H9 (cell line): Measurements from ENCODE around the gene VTCN1. TPM values are rescaled to one million over a fixed set of nuclear protein-coding genes. Genes with fewer than 3 reads are reported as not detected.

ENCODE experiments used
- DNase-seq: peaks from one replicate; pipeline ENCODE4 v3.0.0-alpha.2; 2017
- H2AFZ ChIP-seq: one replicate; pipeline ENCODE4 v1.6.1; 2013; ENCODE audit warnings: mild to moderate bottlenecking, low read length, control low read depth, moderate library complexity
- H2AK5ac ChIP-seq: 2 replicates; pipeline ENCODE4 v1.6.1; 2013; ENCODE audit warnings: low read length, control low read depth, mixed read lengths; ENCODE audit not compliant: insufficient read length
- H2BK120ac ChIP-seq: one replicate; pipeline ENCODE4 v1.6.1; 2013; ENCODE audit warnings: low read depth, mild to moderate bottlenecking, low read length, control low read depth, inconsistent platforms; ENCODE audit not compliant: poor library complexity, severe bottlenecking
- H2BK12ac ChIP-seq: 2 replicates; pipeline ENCODE4 v1.6.1; 2013; ENCODE audit warnings: low read length, control low read depth, mixed read lengths, low read depth; ENCODE audit not compliant: insufficient read length
- H2BK15ac ChIP-seq: 2 replicates; pipeline ENCODE4 v1.6.1; 2013; ENCODE audit warnings: low read depth, low read length, control low read depth
- H2BK20ac ChIP-seq: one replicate; pipeline ENCODE4 v1.6.1; 2013; ENCODE audit warnings: low read depth, mild to moderate bottlenecking, low read length, control low read depth, inconsistent platforms; ENCODE audit not compliant: poor library complexity, severe bottlenecking
- H2BK5ac ChIP-seq: 2 replicates; pipeline ENCODE4 v1.6.1; 2013; ENCODE audit warnings: low read length, control low read depth, mixed read lengths; ENCODE audit not compliant: insufficient read length
- H3K14ac ChIP-seq: 2 replicates; pipeline ENCODE4 v1.6.1; 2013; ENCODE audit warnings: low read length, control low read depth; ENCODE audit not compliant: insufficient read depth
- H3K18ac ChIP-seq: 2 replicates; pipeline ENCODE4 v1.6.1; 2013; ENCODE audit warnings: low read depth, mild to moderate bottlenecking, mixed read lengths, low read length, control low read depth; ENCODE audit not compliant: insufficient read length
- H3K23ac ChIP-seq: 2 replicates; pipeline ENCODE4 v1.6.1; 2013; ENCODE audit warnings: low read length, control low read depth, mixed read lengths, low read depth; ENCODE audit not compliant: insufficient read length
- H3K23me2 ChIP-seq: 2 replicates; pipeline ENCODE4 v1.6.1; 2013; ENCODE audit warnings: low read depth, mild to moderate bottlenecking, mixed read lengths, low read length, control low read depth; ENCODE audit not compliant: insufficient read length, poor library complexity, severe bottlenecking
- H3K27ac ChIP-seq: 2 replicates; pipeline ENCODE4 v1.5.1; 2013; ENCODE audit warnings: low read length, control low read depth, mixed read lengths, low read depth; ENCODE audit not compliant: insufficient read length
- H3K27me3 ChIP-seq: 2 replicates; pipeline ENCODE4 v1.6.1; 2013; ENCODE audit warnings: low read length, control low read depth, inconsistent platforms; ENCODE audit not compliant: insufficient read depth
- H3K4ac ChIP-seq: 2 replicates; pipeline ENCODE4 v1.6.1; 2013; ENCODE audit warnings: low read depth, mild to moderate bottlenecking, control low read depth, inconsistent platforms, low read length, moderate library complexity
- H3K4me1 ChIP-seq: 2 replicates; pipeline ENCODE4 v1.6.1; 2013; ENCODE audit warnings: low read length, control low read depth, inconsistent platforms; ENCODE audit not compliant: insufficient read depth
- H3K4me2 ChIP-seq: 2 replicates; pipeline ENCODE4 v1.6.1; 2013; ENCODE audit warnings: low read length, control low read depth, mixed read lengths; ENCODE audit not compliant: insufficient read length, insufficient read depth
- H3K56ac ChIP-seq: 2 replicates; pipeline ENCODE4 v1.6.1; 2013; ENCODE audit warnings: low read depth, mild to moderate bottlenecking, mixed read lengths, low read length, control low read depth; ENCODE audit not compliant: insufficient read length
- H3K79me1 ChIP-seq: 2 replicates; pipeline ENCODE4 v1.6.1; 2013; ENCODE audit warnings: low read depth, mild to moderate bottlenecking, moderate library complexity, low read length, control low read depth, inconsistent platforms; ENCODE audit not compliant: insufficient read depth, poor library complexity, severe bottlenecking
- H3K79me2 ChIP-seq: 2 replicates; pipeline ENCODE4 v1.6.1; 2013; ENCODE audit warnings: low read length, control low read depth, inconsistent platforms; ENCODE audit not compliant: insufficient read depth
- H3K9ac ChIP-seq: 2 replicates; pipeline ENCODE4 v1.6.1; 2013; ENCODE audit warnings: low read length, control low read depth, mixed read lengths; ENCODE audit not compliant: insufficient read length; ENCODE audit errors: extremely low read depth
- H3K9me3 ChIP-seq: one replicate; pipeline ENCODE4 v1.6.1; 2013; ENCODE audit warnings: low read depth, low read length, inconsistent platforms; ENCODE audit not compliant: control insufficient read depth
- H3T11ph ChIP-seq: one replicate; pipeline ENCODE4 v1.6.1; 2013; ENCODE audit warnings: mild to moderate bottlenecking, low read length, control low read depth, inconsistent platforms
- H4K20me1 ChIP-seq: one replicate; pipeline ENCODE4 v1.6.1; 2013; ENCODE audit not compliant: control insufficient read depth, insufficient read length, insufficient read depth
- H4K5ac ChIP-seq: 2 replicates; pipeline ENCODE4 v1.6.1; 2013; ENCODE audit warnings: low read depth, mild to moderate bottlenecking, mixed read lengths, low read length, control low read depth; ENCODE audit not compliant: insufficient read length
- H4K8ac ChIP-seq: replicated peaks from 2 replicates; pipeline ENCODE4 v1.6.1; 2013; ENCODE audit warnings: low read length, control low read depth, mixed read lengths, low read depth; ENCODE audit not compliant: insufficient read length
- H4K91ac ChIP-seq: 2 replicates; pipeline ENCODE4 v1.6.1; 2013; ENCODE audit warnings: low read depth, mild to moderate bottlenecking, moderate library complexity, mixed read lengths, low read length, control low read depth; ENCODE audit not compliant: insufficient read length
- H3K27ac Mint-ChIP-seq, 3 experiments: 2 replicates in 2 of 3; 3 replicates in 1 of 3; pipeline ENCODE4 v1.8.0; 2020 to 2021; ENCODE audit warnings: mixed read lengths in 3 of 3, mild to moderate bottlenecking in 1 of 3, moderate library complexity in 1 of 3
- H3K27me3 Mint-ChIP-seq: 2 replicates; pipeline ENCODE4 v1.8.0; 2021; ENCODE audit warnings: low read depth, mild to moderate bottlenecking, moderate library complexity, mixed read lengths
- H3K36me3 Mint-ChIP-seq, 3 experiments: 2 replicates in 2 of 3; 3 replicates in 1 of 3; pipeline ENCODE4 v1.8.0; 2020 to 2021; ENCODE audit warnings: low read depth in 3 of 3, mixed read lengths in 3 of 3; ENCODE audit not compliant: insufficient read depth in 1 of 3
- H3K4me1 Mint-ChIP-seq, 2 experiments: 2 replicates each; pipeline ENCODE4 v1.8.0; 2020; ENCODE audit warnings: mixed read lengths in 2 of 2
- H3K4me3 Mint-ChIP-seq, 2 experiments: 2 replicates in 1 of 2; 3 replicates in 1 of 2; pipeline ENCODE4 v1.8.0; 2020 to 2021; ENCODE audit warnings: mild to moderate bottlenecking in 2 of 2, mixed read lengths in 2 of 2, moderate library complexity in 1 of 2
- H3K9me3 Mint-ChIP-seq, 2 experiments: 2 replicates in 1 of 2; 3 replicates in 1 of 2; pipeline ENCODE4 v1.8.0; 2020; ENCODE audit warnings: mild to moderate bottlenecking in 2 of 2, mixed read lengths in 2 of 2, moderate library complexity in 1 of 2
- WGBS: extraction: QIAGEN DNeasy Blood & Tissue Kit; methylation state at CpG from one replicate; pipeline ENCODE4 v1.1.7; 2013; ENCODE audit warnings: missing lambda C conversion rate, low lambda C conversion rate, mixed read lengths; ENCODE audit not compliant: insufficient read length; ENCODE audit errors: extremely low coverage; 5-methylcytosine and 5-hydroxymethylcytosine counted together
- total RNA-seq: library from RNA; stranded (reverse); gene quantifications from 2 replicates; pipeline ENCODE4 v1.2.1, GENCODE V29; 2021
- TF ChIP-seq, protein P1 (sequence below): fragments of 200-600 bp; sonication (generic); conservative IDR thresholded peaks from 3 replicates; pipeline ENCODE4 v1.8.0; 2021; ENCODE audit warnings: antibody characterized with exemption, mild to moderate bottlenecking

Gene VTCN1
- total RNA-seq, 1 experiment from 2014 or later, result 0.33 TPM

GRCh38 chr1:117210386-117210785 is 341 bp downstream of the VTCN1 start:
- H4K5ac ChIP-seq, result no peak overlapping the region
- no peaks in the 10 kb centered on the region; the same call in 1 of the 2 replicates for H3K79me2 ChIP-seq
- H3K23ac ChIP-seq, result no peak overlapping the region
- H3K27me3 ChIP-seq, result no peaks in the 10 kb centered on the region
- no peak overlapping the region for H4K91ac ChIP-seq
- H2BK5ac ChIP-seq, result no peak overlapping the region
- Mint-ChIP-seq H3K36me3 (peaks cover 0 to 5% (median 2%) of the 10 kb centered on the region in 3 experiments; a peak in 4 of 7 replicates), H3K4me3 (no peak overlapping the region), H3K9me3 (peaks cover 3 to 4% of the 10 kb centered on the region in 2 experiments; a peak in 3 of 5 replicates), H3K27me3 (no peaks in the 10 kb centered on the region; the same call in none of the 2 replicates), H3K4me1 (peaks cover 15 to 16% of the 10 kb centered on the region in 2 experiments), H3K27ac (no peak overlapping the region; a peak in 1 of 7 replicates)
- H3K27ac ChIP-seq, result no peak overlapping the region
- H2BK120ac ChIP-seq, result no peak overlapping the region
- no peaks in the 10 kb centered on the region for H4K20me1 ChIP-seq
- WGBS, result no CpG with 5 or more reads among the region's 4 CpGs
- H3K4me1 ChIP-seq, result no peaks in the 10 kb centered on the region
- no peak overlapping the region for H2BK20ac ChIP-seq
- H3K18ac ChIP-seq, result no peak overlapping the region
- H3K56ac ChIP-seq, result no peak overlapping the region
- TF ChIP-seq, protein P1, sequence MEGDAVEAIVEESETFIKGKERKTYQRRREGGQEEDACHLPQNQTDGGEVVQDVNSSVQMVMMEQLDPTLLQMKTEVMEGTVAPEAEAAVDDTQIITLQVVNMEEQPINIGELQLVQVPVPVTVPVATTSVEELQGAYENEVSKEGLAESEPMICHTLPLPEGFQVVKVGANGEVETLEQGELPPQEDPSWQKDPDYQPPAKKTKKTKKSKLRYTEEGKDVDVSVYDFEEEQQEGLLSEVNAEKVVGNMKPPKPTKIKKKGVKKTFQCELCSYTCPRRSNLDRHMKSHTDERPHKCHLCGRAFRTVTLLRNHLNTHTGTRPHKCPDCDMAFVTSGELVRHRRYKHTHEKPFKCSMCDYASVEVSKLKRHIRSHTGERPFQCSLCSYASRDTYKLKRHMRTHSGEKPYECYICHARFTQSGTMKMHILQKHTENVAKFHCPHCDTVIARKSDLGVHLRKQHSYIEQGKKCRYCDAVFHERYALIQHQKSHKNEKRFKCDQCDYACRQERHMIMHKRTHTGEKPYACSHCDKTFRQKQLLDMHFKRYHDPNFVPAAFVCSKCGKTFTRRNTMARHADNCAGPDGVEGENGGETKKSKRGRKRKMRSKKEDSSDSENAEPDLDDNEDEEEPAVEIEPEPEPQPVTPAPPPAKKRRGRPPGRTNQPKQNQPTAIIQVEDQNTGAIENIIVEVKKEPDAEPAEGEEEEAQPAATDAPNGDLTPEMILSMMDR, result no peak
- no peak overlapping the region for H2AFZ ChIP-seq
- no peak overlapping the region for H4K8ac ChIP-seq
- H3K4me2 ChIP-seq, result no peak overlapping the region
- DNase-seq, result no peak
- H3K14ac ChIP-seq, result no peak overlapping the region
- no peaks in the 10 kb centered on the region for H3K9me3 ChIP-seq
- H2BK12ac ChIP-seq, result no peak overlapping the region
- H3K79me1 ChIP-seq, result no peaks in the 10 kb centered on the region
- H2AK5ac ChIP-seq, result no peak overlapping the region
- H2BK15ac ChIP-seq, result no peak overlapping the region
- H3K4ac ChIP-seq, result no peak overlapping the region
- H3K23me2 ChIP-seq, result no peaks in the 10 kb centered on the region
- no peak overlapping the region for H3K9ac ChIP-seq
- no peak overlapping the region for H3T11ph ChIP-seq
